HK-2 (cell line): ENCODE data around the gene EXD3.

Source experiments
- DNase-seq: peaks from one replicate; pipeline ENCODE4 v3.0.0-alpha.2; 2018; ENCODE audit not compliant: unreplicated experiment

EXD3 gene

GRCh38 chr9:137317718-137318511, 105.0 kb downstream of the EXD3 start:
- no peak for DNase-seq

- no peak for DNase-seq
Observed at GRCh38 chr9:137317021-137317717, 105.8 kb downstream of the EXD3 start.

GRCh38 chr9:137316012-137316981, 106.7 kb downstream of the EXD3 start:
- no peak for DNase-seq

GRCh38 chr9:137315581-137316011, 107.4 kb downstream of the EXD3 start:
- no peak for DNase-seq

- DNase-seq, result no peak
Observed at GRCh38 chr9:137314561-137315560, 108.1 kb downstream of the EXD3 start.

GRCh38 chr9:137313956-137314560, 108.9 kb downstream of the EXD3 start:
- DNase-seq, result no peak

- no peak for DNase-seq
Observed at GRCh38 chr9:137313326-137313936, 109.5 kb downstream of the EXD3 start.

GRCh38 chr9:137312852-137313325, 110.1 kb downstream of the EXD3 start:
- DNase-seq, result no peak

GRCh38 chr9:137311986-137312851, 110.7 kb downstream of the EXD3 start:
- no peak for DNase-seq

GRCh38 chr9:137311171-137311985, 111.6 kb downstream of the EXD3 start:
- DNase-seq, result no peak

- no peak for DNase-seq
Observed at GRCh38 chr9:137310189-137311052, 112.5 kb downstream of the EXD3 start.

GRCh38 chr9:137309368-137310188, 113.4 kb downstream of the EXD3 start:
- DNase-seq, result no peak

- DNase-seq, result no peak
Observed at GRCh38 chr9:137308057-137308619, 114.8 kb downstream of the EXD3 start.

GRCh38 chr9:137307255-137308056, 115.5 kb downstream of the EXD3 start:
- no peak for DNase-seq

GRCh38 chr9:137306850-137307254, 116.1 kb downstream of the EXD3 start:
- no peak for DNase-seq
